HG03196 (cell line): Measurements from ENCODE around the gene HK1.
"Not testable (repeated sequence)": the region's sequence is repeated elsewhere in the genome, so short reads cannot be mapped to it uniquely, and the experiment has no call there.

Source experiments
- ATAC-seq: cut with Tn5 transposase; IDR thresholded peaks from one replicate; pipeline ENCODE4 v1.9.1; 2021; ENCODE audit not compliant: unreplicated experiment

HK1 gene

GRCh38 chr10:69325637-69326523, 47.6 kb downstream of the HK1 start:
- not testable (repeated sequence) for ATAC-seq

- no peak for ATAC-seq
Observed at GRCh38 chr10:69326692-69327091, 48.4 kb downstream of the HK1 start.

GRCh38 chr10:69327463-69328379, 49.4 kb downstream of the HK1 start:
- peak; percentile 71 for ATAC-seq

GRCh38 chr10:69328380-69328735, 50.1 kb downstream of the HK1 start:
- no peak for ATAC-seq

GRCh38 chr10:69328888-69329287, 50.6 kb downstream of the HK1 start:
- not testable (repeated sequence) for ATAC-seq

- no peak for ATAC-seq
Observed at GRCh38 chr10:69329721-69330178, 51.5 kb downstream of the HK1 start.

GRCh38 chr10:69331161-69331560, 52.9 kb downstream of the HK1 start:
- ATAC-seq, result no peak

- ATAC-seq, result no peak
Observed at GRCh38 chr10:69332278-69333010, 54.1 kb downstream of the HK1 start.

- ATAC-seq, result no peak
Observed at GRCh38 chr10:69333205-69333604, 54.9 kb downstream of the HK1 start.

GRCh38 chr10:69333865-69334301, 55.6 kb downstream of the HK1 start:
- not testable (repeated sequence) for ATAC-seq

GRCh38 chr10:69334302-69335062, 56.2 kb downstream of the HK1 start:
- no peak for ATAC-seq

- ATAC-seq, result no peak
Observed at GRCh38 chr10:69335063-69335587, 56.8 kb downstream of the HK1 start.

- ATAC-seq, result no peak
Observed at GRCh38 chr10:69335613-69336012, 57.3 kb downstream of the HK1 start.

- ATAC-seq, result no peak
Observed at GRCh38 chr10:69336952-69337295, 58.6 kb downstream of the HK1 start.

GRCh38 chr10:69337296-69338132, 59.2 kb downstream of the HK1 start:
- ATAC-seq, result no peak

- ATAC-seq, result no peak
Observed at GRCh38 chr10:69338133-69338456, 59.8 kb downstream of the HK1 start.

- ATAC-seq, result no peak
Observed at GRCh38 chr10:69338547-69339450, 60.5 kb downstream of the HK1 start.

- no peak for ATAC-seq
Observed at GRCh38 chr10:69340695-69341094, 62.4 kb downstream of the HK1 start.
